ENCODE results near the gene RETREG1.

The RETREG1 gene

DNA sequence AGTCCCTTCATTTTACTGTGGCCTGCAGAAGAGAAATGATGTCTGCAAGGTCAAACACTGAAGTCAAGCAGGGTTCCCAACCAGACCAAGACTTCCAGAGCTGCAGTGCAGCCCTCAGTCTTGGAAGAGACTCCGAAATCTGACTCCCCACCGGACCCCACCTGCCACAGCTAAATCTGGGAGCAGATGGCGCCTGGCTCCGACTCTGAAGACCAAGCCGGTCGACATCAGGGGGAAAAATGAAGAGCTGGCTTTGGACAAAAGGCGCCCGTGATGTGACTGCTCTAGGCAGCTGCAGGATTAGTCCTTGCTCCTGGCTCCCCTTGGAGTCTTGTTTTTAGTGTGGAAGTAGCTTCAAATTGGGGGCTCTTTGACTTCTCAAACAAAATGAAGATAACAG, 78.8 kb downstream of the RETREG1 start:
- no peak overlapping the region for H3K27ac ChIP-seq (ENCODE audit: low read length, poor library complexity, severe bottlenecking)
- WGBS = 89% methylated on average over 8 of the region's 8 CpGs
- no peak overlapping the region for H4K91ac ChIP-seq (ENCODE audit: low read length)

DNA sequence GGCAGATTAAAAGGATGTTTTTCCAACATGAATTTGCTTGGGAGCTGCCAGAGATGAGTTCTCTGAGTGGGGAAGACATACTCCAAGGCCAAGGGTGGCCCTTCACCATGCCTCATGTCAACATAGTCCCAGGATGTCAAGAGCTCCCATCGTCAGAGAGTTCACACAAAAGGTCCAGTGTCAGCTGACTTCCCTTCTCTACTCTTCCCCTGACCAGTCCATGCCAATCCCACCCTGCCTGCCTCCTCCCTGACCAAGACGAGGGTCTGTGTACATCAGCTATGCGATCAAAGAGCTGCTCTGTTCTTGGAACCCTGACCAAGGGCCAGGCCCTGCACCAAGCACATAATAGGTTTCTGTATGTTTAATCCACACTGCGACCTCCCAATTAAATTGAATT, 80.0 kb downstream of the RETREG1 start:
- peak overlapping the region; percentile 0 for H2AK5ac ChIP-seq (ENCODE audit: low read length, severe bottlenecking)
- 78% methylated on average over 3 of the region's 4 CpGs for WGBS

More for the DNA sequence above, 78.8 kb downstream of the RETREG1 start:
- no peaks in the 10 kb centered on the region for H3K36me3 ChIP-seq (ENCODE audit: control insufficient read depth in 1 of 2, insufficient read depth in 2 of 2, low read depth in 1 of 2, low read length in 2 of 2)
- H2AK5ac ChIP-seq (ENCODE audit: low read length, severe bottlenecking) = peak overlapping the region; percentile 16
- no peak overlapping the region for H4K8ac ChIP-seq (ENCODE audit: low read length)
- H3K4ac ChIP-seq (ENCODE audit: low read depth in 1 of 2, low read length in 2 of 2) = no peak overlapping the region
- no peak overlapping the region for H2BK15ac ChIP-seq (ENCODE audit: low read depth, poor library complexity, severe bottlenecking)
- no peaks in the 10 kb centered on the region for H3K27me3 ChIP-seq (ENCODE audit: control insufficient read depth in 1 of 2, insufficient read depth in 1 of 2, low read length in 2 of 2)
- H3K4me3 ChIP-seq (ENCODE audit: insufficient read depth in 1 of 2, low read depth in 1 of 2, low read length in 2 of 2) = no peak overlapping the region
- no peaks in the 10 kb centered on the region for H3K79me1 ChIP-seq (replicated peaks; ENCODE audit: low read length, poor library complexity, severe bottlenecking)
- H3K18ac ChIP-seq (ENCODE audit: low read depth in 1 of 2, low read length in 2 of 2) = no peak overlapping the region
- peaks cover 6% of the 10 kb centered on the region for H3K9me3 ChIP-seq (ENCODE audit: control insufficient read depth, low read length)
- no peak for DNase-seq
- no peak overlapping the region for H3K4me2 ChIP-seq (ENCODE audit: low read length, poor library complexity, severe bottlenecking)
- no peak overlapping the region for H2BK5ac ChIP-seq (ENCODE audit: low read depth, low read length, poor library complexity, severe bottlenecking)
- no peak overlapping the region for H3K14ac ChIP-seq (ENCODE audit: low read length in 2 of 2)
- no peak overlapping the region for H3K23ac ChIP-seq (ENCODE audit: low read length in 2 of 2)
- no peak overlapping the region for H3K9ac ChIP-seq (ENCODE audit: low read length)
- no peak overlapping the region for H2BK12ac ChIP-seq (ENCODE audit: low read length in 2 of 2)
- H3K4me1 ChIP-seq (ENCODE audit: control insufficient read depth, insufficient read depth, low read depth, low read length) = peaks cover 13% of the 10 kb centered on the region
- no peak overlapping the region for H2BK120ac ChIP-seq (ENCODE audit: low read depth, low read length)
- no peak overlapping the region for H2AFZ ChIP-seq (ENCODE audit: low read depth, low read length)

DNA sequence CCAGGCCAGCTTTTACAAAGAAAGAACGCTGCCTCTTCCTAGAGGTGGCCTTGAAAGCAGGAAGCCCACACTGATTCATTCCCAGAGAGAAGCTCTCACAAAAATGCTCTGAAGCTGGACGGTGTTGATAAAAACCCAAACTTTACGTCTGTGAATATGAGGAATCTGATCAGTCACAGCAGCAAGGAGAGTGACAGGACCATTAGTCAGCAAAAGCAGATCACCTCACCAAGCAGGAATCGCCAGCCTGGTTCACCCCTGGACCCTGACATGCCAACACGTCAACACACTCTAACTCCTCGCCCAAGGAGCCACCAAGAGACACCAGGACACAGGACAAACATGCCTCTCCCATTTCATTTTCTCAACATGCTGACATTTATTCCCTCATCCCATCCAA, 80.6 kb downstream of the RETREG1 start:
- Histone ChIP-seq H3K4me1 (ENCODE audit: control insufficient read depth, insufficient read depth, low read depth, low read length) (peaks cover 13% of the 10 kb centered on the region), H4K91ac (ENCODE audit: low read length) (no peak overlapping the region), H3K4me3 (ENCODE audit: insufficient read depth in 1 of 2, low read depth in 1 of 2, low read length in 2 of 2) (no peak overlapping the region), H4K8ac (ENCODE audit: low read length) (no peak overlapping the region), H2BK120ac (ENCODE audit: low read depth, low read length) (no peak overlapping the region), H3K79me1 (replicated peaks; ENCODE audit: low read length, poor library complexity, severe bottlenecking) (no peaks in the 10 kb centered on the region), H2BK5ac (ENCODE audit: low read depth, low read length, poor library complexity, severe bottlenecking) (no peak overlapping the region), H3K36me3 (ENCODE audit: control insufficient read depth in 1 of 2, insufficient read depth in 2 of 2, low read depth in 1 of 2, low read length in 2 of 2) (no peaks in the 10 kb centered on the region), H3K9me3 (ENCODE audit: control insufficient read depth, low read length) (peaks cover 6% of the 10 kb centered on the region), H3K14ac (ENCODE audit: low read length in 2 of 2) (no peak overlapping the region), H3K23ac (ENCODE audit: low read length in 2 of 2) (no peak overlapping the region), H2BK12ac (ENCODE audit: low read length in 2 of 2) (no peak overlapping the region), H3K4ac (ENCODE audit: low read depth in 1 of 2, low read length in 2 of 2) (no peak overlapping the region), H3K18ac (ENCODE audit: low read depth in 1 of 2, low read length in 2 of 2) (no peak overlapping the region), H3K27me3 (ENCODE audit: control insufficient read depth in 1 of 2, insufficient read depth in 1 of 2, low read length in 2 of 2) (no peaks in the 10 kb centered on the region), H2BK15ac (ENCODE audit: low read depth, poor library complexity, severe bottlenecking) (no peak overlapping the region), H3K9ac (ENCODE audit: low read length) (no peak overlapping the region), H2AFZ (ENCODE audit: low read depth, low read length) (no peak overlapping the region), H3K4me2 (ENCODE audit: low read length, poor library complexity, severe bottlenecking) (no peak overlapping the region), H2AK5ac (ENCODE audit: low read length, severe bottlenecking) (no peak overlapping the region), H3K27ac (ENCODE audit: low read length, poor library complexity, severe bottlenecking) (peak overlapping the region; percentile 45)
- WGBS = 74% methylated on average over 6 of the region's 6 CpGs
- DNase-seq = no peak

More for the DNA sequence above, 80.0 kb downstream of the RETREG1 start:
- Histone ChIP-seq H3K9ac (ENCODE audit: low read length) (no peak overlapping the region), H3K9me3 (ENCODE audit: control insufficient read depth, low read length) (peaks cover 6% of the 10 kb centered on the region), H3K4ac (ENCODE audit: low read depth in 1 of 2, low read length in 2 of 2) (no peak overlapping the region), H3K4me2 (ENCODE audit: low read length, poor library complexity, severe bottlenecking) (no peak overlapping the region), H2BK12ac (ENCODE audit: low read length in 2 of 2) (no peak overlapping the region), H3K27ac (ENCODE audit: low read length, poor library complexity, severe bottlenecking) (no peak overlapping the region), H3K18ac (ENCODE audit: low read depth in 1 of 2, low read length in 2 of 2) (no peak overlapping the region), H4K91ac (ENCODE audit: low read length) (no peak overlapping the region), H3K36me3 (ENCODE audit: control insufficient read depth in 1 of 2, insufficient read depth in 2 of 2, low read depth in 1 of 2, low read length in 2 of 2) (no peaks in the 10 kb centered on the region), H2AFZ (ENCODE audit: low read depth, low read length) (no peak overlapping the region), H3K4me3 (ENCODE audit: insufficient read depth in 1 of 2, low read depth in 1 of 2, low read length in 2 of 2) (no peak overlapping the region), H3K4me1 (ENCODE audit: control insufficient read depth, insufficient read depth, low read depth, low read length) (peaks cover 13% of the 10 kb centered on the region), H3K27me3 (ENCODE audit: control insufficient read depth in 1 of 2, insufficient read depth in 1 of 2, low read length in 2 of 2) (no peaks in the 10 kb centered on the region), H2BK5ac (ENCODE audit: low read depth, low read length, poor library complexity, severe bottlenecking) (no peak overlapping the region), H3K14ac (ENCODE audit: low read length in 2 of 2) (no peak overlapping the region), H2BK15ac (ENCODE audit: low read depth, poor library complexity, severe bottlenecking) (no peak overlapping the region), H4K8ac (ENCODE audit: low read length) (no peak overlapping the region), H3K79me1 (replicated peaks; ENCODE audit: low read length, poor library complexity, severe bottlenecking) (no peaks in the 10 kb centered on the region), H2BK120ac (ENCODE audit: low read depth, low read length) (no peak overlapping the region), H3K23ac (ENCODE audit: low read length in 2 of 2) (no peak overlapping the region)
- no peak for DNase-seq

DNA sequence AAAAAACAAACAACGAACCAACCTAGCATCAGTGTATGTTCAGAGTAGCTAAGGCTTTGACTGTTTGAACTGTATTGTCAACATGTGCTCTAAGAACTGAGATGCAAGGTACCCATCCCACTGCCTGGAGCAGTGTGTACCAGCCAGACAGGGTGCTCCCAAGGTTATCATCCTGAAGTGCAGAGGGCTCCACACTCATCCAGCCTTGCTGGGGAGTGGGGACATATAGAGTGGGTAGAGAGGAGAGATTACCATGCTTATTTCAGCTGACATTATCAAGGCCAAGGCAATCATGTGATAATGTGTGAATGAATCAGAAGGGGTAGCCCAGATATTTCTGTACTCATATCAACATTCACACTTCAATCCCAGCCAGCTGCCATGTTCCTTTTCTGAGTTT, 82.5 kb downstream of the RETREG1 start:
- Histone ChIP-seq H3K4ac (ENCODE audit: low read depth in 1 of 2, low read length in 2 of 2) (no peak overlapping the region), H3K9ac (ENCODE audit: low read length) (no peak overlapping the region), H3K4me2 (ENCODE audit: low read length, poor library complexity, severe bottlenecking) (no peak overlapping the region), H2BK12ac (ENCODE audit: low read length in 2 of 2) (no peak overlapping the region), H2BK5ac (ENCODE audit: low read depth, low read length, poor library complexity, severe bottlenecking) (no peak overlapping the region), H3K27ac (ENCODE audit: low read length, poor library complexity, severe bottlenecking) (no peak overlapping the region), H3K14ac (ENCODE audit: low read length in 2 of 2) (no peak overlapping the region), H3K18ac (ENCODE audit: low read depth in 1 of 2, low read length in 2 of 2) (no peak overlapping the region), H3K23ac (ENCODE audit: low read length in 2 of 2) (no peak overlapping the region), H2AFZ (ENCODE audit: low read depth, low read length) (no peak overlapping the region), H4K8ac (ENCODE audit: low read length) (no peak overlapping the region), H3K36me3 (ENCODE audit: control insufficient read depth in 1 of 2, insufficient read depth in 2 of 2, low read depth in 1 of 2, low read length in 2 of 2) (no peaks in the 10 kb centered on the region), H2BK15ac (ENCODE audit: low read depth, poor library complexity, severe bottlenecking) (no peak overlapping the region), H3K4me3 (ENCODE audit: insufficient read depth in 1 of 2, low read depth in 1 of 2, low read length in 2 of 2) (no peak overlapping the region), H3K4me1 (ENCODE audit: control insufficient read depth, insufficient read depth, low read depth, low read length) (peaks cover 10% of the 10 kb centered on the region), H2BK120ac (ENCODE audit: low read depth, low read length) (no peak overlapping the region), H2AK5ac (ENCODE audit: low read length, severe bottlenecking) (peak overlapping the region; percentile 39), H3K9me3 (ENCODE audit: control insufficient read depth, low read length) (peaks cover 6% of the 10 kb centered on the region), H3K79me1 (replicated peaks; ENCODE audit: low read length, poor library complexity, severe bottlenecking) (no peaks in the 10 kb centered on the region), H4K91ac (ENCODE audit: low read length) (no peak overlapping the region), H3K27me3 (ENCODE audit: control insufficient read depth in 1 of 2, insufficient read depth in 1 of 2, low read length in 2 of 2) (no peaks in the 10 kb centered on the region)
- no peak for DNase-seq
- WGBS = 88% methylated on average over 1 of the region's 1 CpG

Data from mesenchymal stem cell (in vitro differentiated cells and primary cell).